ENCODE data around the gene KIRREL1.
A peak's percentile ranks its signal among the peaks of the same experiment; 100 is the strongest.

The KIRREL1 gene

DNA sequence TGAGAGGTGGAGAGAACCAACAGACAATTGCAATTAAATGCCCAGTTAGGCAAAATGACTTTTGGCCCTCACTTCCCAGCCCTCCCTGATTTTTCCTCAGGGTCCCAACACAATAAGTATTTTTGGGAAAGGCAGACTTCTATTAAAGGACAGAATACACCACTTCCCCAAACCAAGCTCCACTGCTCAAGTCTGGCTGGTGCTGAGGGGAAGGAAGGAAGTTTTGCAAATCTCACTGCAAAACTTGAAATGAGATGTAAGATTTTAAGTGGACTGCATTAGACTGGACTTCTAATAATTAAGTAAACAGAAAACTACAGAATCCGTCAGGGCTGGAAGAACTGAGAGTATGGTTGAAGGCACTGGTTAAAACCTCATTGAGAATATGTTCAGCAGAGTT, 155.0 kb downstream of the KIRREL1 start:
- H3K27ac ChIP-seq (ENCODE audit: low read depth, low read length) = no peak overlapping the region
- no peaks in the 10 kb centered on the region; the same call in 1 of the 2 replicates for H3K9me2 ChIP-seq (replicated peaks; ENCODE audit: control insufficient read depth, low read length)
- no peaks in the 10 kb centered on the region for H4K20me1 ChIP-seq (ENCODE audit: control insufficient read depth, insufficient read depth, low read depth, low read length)
- H3K4me3 ChIP-seq (ENCODE audit: low read length) = 0 out of 2 replicates have a peak overlapping the region, but pooled peaks have one; percentile 70
- H3K27me3 ChIP-seq (ENCODE audit: control insufficient read depth, low read length) = no peaks in the 10 kb centered on the region
- TF ChIP-seq EZH2phosphoT487 (IDR thresholded peaks at IDR 0.05; ENCODE audit: borderline replicate concordance, low read length) = no peak
- TF ChIP-seq, protein P1, sequence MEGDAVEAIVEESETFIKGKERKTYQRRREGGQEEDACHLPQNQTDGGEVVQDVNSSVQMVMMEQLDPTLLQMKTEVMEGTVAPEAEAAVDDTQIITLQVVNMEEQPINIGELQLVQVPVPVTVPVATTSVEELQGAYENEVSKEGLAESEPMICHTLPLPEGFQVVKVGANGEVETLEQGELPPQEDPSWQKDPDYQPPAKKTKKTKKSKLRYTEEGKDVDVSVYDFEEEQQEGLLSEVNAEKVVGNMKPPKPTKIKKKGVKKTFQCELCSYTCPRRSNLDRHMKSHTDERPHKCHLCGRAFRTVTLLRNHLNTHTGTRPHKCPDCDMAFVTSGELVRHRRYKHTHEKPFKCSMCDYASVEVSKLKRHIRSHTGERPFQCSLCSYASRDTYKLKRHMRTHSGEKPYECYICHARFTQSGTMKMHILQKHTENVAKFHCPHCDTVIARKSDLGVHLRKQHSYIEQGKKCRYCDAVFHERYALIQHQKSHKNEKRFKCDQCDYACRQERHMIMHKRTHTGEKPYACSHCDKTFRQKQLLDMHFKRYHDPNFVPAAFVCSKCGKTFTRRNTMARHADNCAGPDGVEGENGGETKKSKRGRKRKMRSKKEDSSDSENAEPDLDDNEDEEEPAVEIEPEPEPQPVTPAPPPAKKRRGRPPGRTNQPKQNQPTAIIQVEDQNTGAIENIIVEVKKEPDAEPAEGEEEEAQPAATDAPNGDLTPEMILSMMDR (IDR thresholded peaks at IDR 0.05; ENCODE audit: low read depth, low read length, poor library complexity, severe bottlenecking) = no peak
- H3K36me3 ChIP-seq (ENCODE audit: control insufficient read depth, low read length) = no peaks in the 10 kb centered on the region
- H3K79me2 ChIP-seq (ENCODE audit: control insufficient read depth, low read length) = no peaks in the 10 kb centered on the region
- 0 out of 2 replicates have a peak overlapping the region, but pooled peaks have one; percentile 13 for H3K4me2 ChIP-seq (ENCODE audit: low read length)
- H3K9me3 ChIP-seq (ENCODE audit: control insufficient read depth, insufficient read depth, low read length) = peaks cover 10% of the 10 kb centered on the region; the same call in 1 of the 2 replicates
- H3F3A ChIP-seq (ENCODE audit: control insufficient read depth, insufficient read depth) = peaks cover 10% of the 10 kb centered on the region
- H3K4me1 ChIP-seq (ENCODE audit: control insufficient read depth, low read length) = peaks cover 30% of the 10 kb centered on the region

DNA sequence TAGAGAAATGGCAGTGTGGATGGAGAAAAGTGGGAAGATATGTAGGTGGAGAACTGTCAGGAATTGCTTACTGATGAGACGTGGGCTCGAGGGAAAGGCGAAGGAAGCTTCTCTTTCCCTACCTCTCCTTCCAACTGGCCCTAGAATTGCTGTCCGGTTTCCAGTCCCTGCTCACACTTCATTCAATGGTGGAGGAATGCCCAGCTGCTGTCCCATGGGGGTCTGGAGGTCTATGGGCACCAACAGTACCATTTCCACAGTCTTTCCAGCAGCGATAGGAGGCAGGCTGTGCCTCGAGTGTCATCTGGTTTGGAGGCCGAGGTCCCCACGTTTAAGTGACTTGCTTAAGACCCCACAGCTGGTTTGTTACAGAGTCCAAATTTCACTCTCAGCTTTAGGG, 155.7 kb downstream of the KIRREL1 start:
- Histone ChIP-seq H3K9me3 (ENCODE audit: control insufficient read depth, insufficient read depth, low read length) (peaks cover 10% of the 10 kb centered on the region; the same call in 1 of the 2 replicates), H3F3A (ENCODE audit: control insufficient read depth, insufficient read depth) (peaks cover 10% of the 10 kb centered on the region), H3K4me3 (ENCODE audit: low read length) (peak overlapping the region; percentile 70), H3K4me1 (ENCODE audit: control insufficient read depth, low read length) (peaks cover 37% of the 10 kb centered on the region), H3K36me3 (ENCODE audit: control insufficient read depth, low read length) (no peaks in the 10 kb centered on the region), H3K9me2 (replicated peaks; ENCODE audit: control insufficient read depth, low read length) (no peaks in the 10 kb centered on the region), H3K27ac (ENCODE audit: low read depth, low read length) (0 out of 2 replicates have a peak overlapping the region, but pooled peaks have one; percentile 4), H4K20me1 (ENCODE audit: control insufficient read depth, insufficient read depth, low read depth, low read length) (no peaks in the 10 kb centered on the region), H3K4me2 (ENCODE audit: low read length) (peak overlapping the region; percentile 58), H3K27me3 (ENCODE audit: control insufficient read depth, low read length) (no peaks in the 10 kb centered on the region), H3K79me2 (ENCODE audit: control insufficient read depth, low read length) (no peaks in the 10 kb centered on the region)
- TF ChIP-seq EZH2phosphoT487 (IDR thresholded peaks at IDR 0.05; ENCODE audit: borderline replicate concordance, low read length) = no peak
